NCI-H2029 treated with DMSO at 0.1 percent for 48 hours (cell line): ENCODE data around the gene FRMD3.

Experiments
- DNase-seq: peaks from one replicate; lab custom pipeline; 2025; lab: John Stamatoyannopoulos, UW

FRMD3 gene

DNA sequence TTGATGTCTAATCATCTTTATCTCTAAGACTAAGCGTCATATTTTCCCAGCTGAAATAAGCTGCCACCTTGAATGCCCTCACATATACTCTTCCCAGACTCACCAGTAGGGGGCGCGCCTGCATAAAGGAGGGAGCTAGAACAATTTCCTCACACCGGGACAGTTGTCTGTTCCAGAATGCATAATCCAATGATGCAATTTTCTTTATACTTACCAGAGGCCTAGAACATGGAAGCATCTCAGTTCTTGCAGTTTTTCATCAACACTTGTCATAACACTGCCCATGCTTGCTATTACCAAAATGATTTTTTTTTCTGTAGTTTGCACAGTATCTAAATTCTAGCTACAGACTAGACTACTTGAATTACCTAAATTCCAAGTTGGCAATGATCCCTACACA is 203.9 kb downstream of the FRMD3 start:
- peak; percentile 72 for DNase-seq

DNA sequence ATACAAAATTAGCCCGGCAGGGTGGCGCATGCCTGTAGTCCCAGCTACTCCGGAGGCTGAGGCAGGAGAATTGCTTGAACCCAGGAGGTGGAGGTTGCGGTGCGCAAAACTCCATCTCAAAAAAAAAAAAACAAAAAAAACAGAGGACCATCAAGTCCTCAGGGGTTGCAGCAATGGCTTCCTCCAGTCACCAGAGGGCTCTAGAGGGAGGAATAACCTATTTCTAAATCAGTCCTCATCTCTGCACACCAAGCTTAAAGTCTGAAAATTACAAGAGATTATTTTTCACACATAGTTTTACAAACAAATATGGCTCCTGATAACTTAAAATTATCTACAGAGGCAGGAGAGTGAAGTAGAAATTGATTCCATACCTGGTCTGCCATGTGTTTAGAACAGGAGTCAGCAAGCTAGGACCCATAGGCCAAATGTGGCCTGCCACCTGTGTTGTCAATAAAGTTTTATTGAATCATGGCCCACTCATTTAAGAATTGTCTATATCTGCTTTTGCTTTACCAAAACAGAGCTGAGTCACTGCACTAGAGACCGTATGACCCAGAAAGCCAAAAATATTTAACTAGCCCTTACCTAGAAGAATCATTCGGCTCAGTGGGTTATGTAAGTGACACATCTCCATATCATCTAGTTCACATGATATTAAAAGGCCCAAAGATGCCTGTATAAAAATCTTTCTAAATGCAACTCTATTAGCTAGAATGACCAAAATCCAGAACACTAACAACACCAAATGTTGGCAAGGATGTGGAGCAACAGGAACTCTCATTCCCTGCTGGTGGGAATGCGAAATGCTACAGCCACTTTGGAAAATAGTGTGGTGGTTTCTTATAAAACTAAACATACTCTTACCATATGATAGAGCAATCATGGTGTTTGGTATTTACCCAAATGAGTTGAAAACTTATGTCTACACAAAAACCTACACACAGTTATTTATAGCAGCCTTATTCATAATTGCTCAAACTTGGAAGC is 207.7 kb downstream of the FRMD3 start:
- DNase-seq = no peak

DNA sequence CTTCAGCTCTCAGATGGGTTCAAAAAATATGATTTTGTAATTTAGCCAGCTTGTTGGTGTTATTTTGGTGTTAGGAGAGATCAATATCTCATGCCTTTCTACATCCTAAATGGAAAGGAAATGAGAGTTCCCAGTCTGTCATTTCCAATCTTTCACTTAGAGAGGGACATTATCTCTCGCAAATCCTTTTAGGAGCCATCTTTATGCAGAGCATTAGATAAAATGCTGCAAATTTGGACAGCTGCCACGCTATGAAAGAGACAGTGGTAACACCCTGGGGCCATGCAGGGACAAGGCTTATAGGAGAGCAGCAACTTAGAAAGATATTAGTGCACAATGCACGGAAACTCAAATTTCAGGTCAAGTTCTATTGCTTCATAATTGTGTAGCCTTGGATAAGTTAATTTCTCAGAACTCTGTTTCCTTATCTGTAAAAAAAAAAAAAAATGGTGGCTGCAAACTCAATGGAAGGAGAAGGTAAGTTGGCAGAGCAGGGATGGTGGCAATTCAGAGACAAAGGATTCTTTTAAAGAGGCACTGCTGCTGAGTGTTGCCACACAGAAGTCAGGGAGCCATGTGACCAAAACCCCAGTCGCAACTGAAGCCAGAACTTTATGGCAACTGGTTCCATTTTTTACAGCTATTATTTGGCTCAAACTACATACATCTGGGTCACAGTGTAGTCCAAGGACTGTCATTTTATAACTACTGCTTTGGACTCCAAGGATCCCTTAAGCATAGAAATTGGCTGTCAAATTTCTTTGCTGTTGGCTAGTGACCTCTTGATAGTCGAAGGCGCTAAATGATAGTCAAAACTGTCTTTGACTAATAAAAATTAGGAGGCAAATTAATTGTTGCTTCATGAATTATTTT is 210.2 kb downstream of the FRMD3 start:
- no peak for DNase-seq

DNA sequence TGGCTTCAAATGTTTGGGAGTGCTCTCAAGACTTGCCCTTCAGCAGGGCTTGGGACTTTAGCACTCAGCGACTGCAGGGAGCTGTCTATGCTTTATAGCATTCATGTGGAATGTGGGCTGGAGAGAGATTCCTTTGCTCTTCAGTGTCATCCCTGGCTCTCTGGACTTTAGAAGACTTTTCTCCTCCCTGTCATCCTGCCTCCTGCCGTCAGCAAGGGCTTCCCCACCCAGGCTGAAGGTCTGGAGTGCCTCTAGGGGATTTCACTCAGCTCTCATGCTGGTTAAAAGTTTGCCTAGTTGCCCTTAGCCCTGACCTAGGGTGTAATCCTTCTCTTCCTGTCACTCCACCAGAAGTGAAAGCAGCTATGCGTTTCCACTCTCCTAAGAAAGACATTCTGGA is 210.9 kb downstream of the FRMD3 start:
- DNase-seq = no peak

DNA sequence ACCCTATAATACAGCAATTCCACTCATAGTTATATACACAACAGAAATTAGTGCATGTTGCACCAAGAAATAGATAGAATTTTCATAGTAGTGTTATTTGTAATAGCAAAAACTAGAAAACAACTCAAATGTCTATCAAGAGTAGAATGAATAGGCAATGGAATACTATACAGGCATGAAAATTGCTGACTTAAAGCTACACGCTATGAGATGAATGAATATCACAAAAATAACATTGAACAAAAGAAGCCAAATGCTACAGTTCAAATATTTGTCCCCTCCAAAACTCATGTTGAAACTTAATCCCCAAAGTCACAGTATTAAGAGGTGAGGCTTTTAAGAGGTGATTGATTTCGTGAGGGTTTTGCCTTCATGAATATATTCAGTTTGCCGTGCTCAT is 215.1 kb downstream of the FRMD3 start:
- DNase-seq = no peak

DNA sequence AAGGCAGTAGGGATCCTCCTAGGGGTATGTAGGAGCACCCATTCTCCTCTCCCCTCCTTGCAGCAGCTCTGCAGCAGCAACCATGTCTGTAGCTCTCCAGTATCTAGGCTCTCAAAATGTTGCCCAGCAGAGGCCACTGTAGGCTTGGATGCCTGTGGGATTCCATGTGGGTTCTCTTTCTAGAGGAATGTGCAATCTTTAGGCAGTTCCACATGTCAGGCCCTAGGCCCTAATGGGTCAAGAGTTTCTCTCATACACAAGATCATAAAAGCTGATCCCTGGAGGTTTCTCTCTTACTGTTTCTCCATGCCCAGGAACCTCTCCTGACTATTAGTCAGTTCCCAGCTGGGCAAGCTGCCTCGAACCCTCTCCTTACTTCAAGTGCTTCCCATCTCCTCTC is 215.8 kb downstream of the FRMD3 start:
- DNase-seq = no peak

DNA sequence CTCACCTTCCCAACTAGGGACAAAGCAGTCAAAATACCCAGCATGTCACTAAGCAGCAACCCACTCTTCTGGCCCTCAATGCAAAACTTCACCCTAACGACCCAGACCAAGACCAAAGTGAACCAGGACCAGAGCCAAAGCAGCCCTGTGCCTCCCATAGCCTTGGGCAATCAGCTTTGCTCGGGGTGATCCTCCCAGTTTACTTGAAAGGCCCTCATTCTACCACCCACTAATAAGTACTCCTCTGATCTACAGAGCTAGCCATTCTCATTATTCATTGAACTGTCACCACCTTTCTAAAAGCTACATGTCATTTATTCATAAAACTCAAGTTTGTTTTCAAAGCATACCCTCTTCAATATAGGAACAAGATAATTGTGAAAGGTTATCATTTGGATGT is 221.0 kb downstream of the FRMD3 start:
- DNase-seq = no peak

DNA sequence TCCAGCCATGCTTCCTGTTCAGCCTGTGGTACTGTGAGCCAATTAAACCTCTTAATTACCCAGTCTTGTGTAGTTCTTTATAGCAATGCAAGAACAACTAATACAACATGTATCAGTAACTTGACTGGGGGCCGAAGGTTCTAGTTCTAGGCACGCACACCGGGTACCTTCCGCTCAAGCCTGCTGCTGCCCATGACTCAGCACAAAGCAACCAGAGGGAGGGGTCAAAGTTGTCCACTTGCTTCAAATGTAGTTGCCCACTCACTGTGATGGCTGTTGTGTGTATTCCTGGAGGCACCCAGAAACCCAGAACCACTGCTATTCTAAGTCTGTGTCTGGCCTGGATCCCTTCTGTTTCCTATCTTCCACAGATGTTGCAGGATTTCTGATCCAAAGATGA is 222.6 kb downstream of the FRMD3 start:
- DNase-seq = no peak

DNA sequence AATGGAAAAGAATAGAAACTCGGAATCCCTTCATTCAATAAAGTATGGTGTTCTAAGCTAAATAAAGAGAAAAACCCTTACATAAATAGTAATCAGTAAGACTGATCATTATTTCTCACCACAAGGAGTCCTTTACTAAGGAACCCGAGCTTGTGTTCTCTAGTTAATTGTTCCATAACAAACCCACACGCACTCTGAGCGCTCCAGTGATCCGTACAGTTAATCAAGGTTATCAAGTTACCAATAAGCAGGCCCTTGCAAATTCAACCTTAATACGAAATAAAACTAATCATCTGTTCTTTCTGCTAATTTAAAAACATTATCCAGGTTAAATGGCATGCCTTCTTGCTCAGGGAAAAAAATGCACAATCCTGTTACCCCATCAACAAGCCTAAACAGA is 224.4 kb downstream of the FRMD3 start:
- DNase-seq = peak; percentile 13

DNA sequence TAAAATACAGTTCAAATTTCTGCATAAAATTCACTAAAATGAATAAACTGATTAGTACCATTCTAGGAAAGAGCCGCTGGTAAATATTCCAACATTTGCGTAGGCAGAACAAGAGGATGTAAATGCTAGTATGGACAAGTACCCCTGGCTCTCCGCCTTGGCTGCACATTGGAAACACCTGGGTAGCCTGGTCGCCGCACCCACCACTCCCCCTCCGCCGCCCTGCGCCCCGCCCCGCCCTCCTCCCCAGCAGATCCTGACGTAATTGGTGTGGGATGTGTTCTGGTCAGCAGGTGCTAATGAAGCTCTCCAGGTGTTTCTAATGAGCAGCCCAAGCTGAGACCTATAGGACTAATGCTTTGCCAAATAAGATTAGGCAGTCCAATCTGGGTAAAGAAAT is 225.7 kb downstream of the FRMD3 start:
- peak; percentile 68 for DNase-seq

DNA sequence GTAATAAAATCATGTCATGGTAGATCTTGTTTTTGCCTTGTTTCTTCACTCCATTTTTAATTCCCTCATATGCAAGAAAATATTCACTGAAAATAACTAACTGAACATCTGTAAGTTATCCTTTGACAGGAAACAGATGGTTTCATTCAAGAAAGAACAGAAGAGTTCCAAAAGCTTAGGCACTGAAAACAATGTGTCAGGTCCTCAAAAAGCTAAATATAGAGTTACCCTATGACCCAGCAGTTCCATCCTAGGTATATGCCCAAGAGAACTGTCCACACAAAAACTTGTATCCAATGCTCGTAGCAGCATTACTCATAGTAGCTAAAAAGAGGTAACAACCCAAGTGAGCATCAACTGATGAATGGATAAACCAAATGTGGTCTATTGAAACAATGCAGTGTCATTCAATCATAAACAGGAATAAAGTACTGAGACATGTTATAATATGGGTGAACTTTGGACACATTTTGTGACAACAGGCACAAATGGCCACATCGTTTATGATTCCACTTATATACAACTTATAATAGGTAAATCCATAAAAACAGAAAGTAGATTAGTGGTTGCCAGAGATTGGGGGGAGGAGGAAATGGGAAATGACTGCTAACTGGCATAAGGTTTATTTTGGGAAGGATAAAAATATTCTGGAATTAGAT is 231.0 kb downstream of the FRMD3 start:
- no peak for DNase-seq

DNA sequence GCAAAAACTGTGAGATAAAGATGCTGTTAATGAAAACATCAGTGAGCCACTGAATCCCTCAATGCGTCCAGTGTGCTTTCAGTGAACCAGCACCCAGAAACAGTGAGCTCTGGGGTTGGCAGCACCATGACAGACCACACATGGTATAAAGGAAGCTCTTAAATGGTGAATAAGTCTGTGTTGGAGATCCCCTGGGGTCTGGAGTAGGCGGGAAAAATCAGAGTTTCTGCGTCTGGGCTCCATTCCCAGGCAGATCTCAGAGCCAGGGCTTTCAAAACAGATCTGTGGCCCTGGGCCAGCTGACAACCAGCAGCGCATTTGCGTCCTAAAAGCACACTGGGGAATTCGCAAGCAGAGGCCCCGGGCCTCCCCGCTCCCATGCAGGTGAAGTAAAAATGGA is 233.5 kb downstream of the FRMD3 start:
- peak; percentile 48 for DNase-seq

DNA sequence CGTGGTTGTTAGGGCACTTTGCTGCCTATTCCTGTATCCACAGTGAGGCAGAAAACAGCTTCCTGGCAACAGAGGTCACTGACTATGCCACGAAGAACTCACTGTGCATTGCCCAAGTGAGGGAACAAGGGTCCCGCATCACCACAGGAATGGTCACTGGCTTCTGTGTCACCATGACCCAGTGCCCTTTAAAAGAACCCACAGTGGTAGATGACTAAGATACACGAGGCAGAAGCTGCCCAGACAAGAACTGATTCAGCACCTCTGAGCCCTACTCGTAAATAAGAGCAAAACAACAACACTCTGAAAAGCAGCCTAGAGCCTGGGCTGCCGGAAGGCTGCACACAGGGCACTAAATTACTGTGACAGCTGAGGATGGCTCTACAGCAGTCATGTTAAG is 238.6 kb downstream of the FRMD3 start:
- no peak for DNase-seq

DNA sequence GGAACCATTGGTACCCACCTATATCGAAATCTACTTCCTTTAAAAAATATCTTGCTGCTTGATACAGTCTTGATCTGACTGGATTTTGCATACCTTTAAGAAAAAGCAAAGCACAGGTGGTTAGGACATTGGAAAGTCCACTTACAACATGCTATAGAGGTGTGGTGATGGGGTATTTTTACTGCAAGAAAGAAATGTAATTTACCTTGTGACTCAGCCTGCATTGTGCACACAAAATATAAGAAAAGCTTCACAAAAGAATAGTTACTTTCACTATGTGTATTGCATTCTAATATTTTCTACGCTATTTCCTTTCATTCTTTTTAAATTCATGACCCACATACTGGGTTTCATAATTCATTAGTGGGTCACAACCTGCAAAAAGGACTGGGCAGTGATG is 239.1 kb downstream of the FRMD3 start:
- no peak for DNase-seq

DNA sequence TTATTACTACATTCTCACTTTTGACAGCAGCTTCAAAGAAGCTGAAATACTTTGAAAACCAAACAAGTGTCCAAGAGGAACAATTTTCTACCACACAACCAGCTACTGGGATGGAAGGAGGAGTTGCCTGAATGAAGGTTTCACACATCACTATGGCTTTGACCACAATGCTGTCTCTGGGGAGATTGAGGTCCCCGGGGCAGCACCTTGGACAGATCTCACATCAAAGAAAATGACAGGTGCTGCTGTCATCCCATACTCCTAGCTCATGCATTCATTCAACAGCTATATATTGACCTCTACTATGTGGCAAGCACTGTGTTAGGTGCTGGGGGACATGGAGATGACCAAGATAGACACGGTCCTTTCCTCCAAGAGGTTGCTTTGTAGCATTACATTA is 242.1 kb downstream of the FRMD3 start:
- DNase-seq = no peak

DNA sequence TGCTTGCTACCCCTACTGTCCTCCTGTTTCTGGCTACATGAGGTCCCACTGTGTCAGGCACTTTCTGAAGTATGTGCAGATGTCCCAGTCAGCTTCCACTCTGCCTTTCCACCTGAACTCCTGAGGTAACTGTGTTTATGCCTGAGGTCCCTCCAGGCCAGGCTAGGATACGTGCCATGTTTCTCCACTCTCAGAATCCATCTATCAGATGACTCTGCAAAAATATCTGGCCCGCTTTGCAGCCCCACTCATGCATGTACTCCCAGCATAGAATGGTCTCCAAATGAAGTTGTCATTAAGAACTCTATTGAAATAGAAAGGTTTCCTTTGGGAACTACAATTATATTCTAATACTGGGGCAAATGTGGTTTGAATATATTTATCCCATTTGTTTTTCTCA is 243.4 kb downstream of the FRMD3 start:
- DNase-seq = no peak

DNA sequence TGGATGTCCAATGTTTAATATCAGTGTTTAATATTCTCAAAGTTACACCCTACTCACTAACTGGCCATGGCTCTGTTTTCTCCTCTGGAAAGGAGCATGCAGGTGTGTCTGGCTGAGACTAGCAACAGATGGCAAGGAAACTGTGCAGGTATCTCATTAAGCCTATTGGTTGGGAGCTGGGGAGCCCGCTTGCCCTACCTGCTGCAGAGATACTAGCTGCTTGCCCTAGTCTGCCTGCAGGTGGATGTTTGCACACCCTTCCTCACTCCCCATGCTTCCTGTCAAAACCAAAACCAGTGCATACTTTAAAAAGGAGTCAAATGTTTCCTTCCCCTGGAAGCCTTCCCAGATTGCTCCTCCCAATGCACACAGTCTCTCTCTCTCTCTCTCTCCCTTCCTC is 247.0 kb downstream of the FRMD3 start:
- DNase-seq = peak; percentile 16

DNA sequence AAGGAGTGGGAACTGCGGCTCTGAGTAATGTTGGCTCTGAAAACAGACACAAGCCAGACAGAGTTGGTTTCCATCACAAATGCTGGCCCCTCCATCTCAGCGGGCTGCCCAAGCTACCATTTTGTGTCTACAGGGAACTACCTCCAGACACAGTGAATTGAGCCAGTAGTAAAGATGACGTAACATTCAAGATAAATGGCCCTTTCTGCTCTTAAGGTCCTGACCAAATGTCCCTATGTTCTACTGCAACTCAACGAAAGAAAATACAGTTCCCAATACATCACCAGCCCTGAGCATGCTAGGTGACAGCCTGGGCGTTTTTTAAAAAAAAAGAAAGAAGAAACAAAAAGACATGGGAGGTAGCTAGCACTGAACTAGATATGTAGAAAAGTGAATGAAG is 247.5 kb downstream of the FRMD3 start:
- no peak for DNase-seq

DNA sequence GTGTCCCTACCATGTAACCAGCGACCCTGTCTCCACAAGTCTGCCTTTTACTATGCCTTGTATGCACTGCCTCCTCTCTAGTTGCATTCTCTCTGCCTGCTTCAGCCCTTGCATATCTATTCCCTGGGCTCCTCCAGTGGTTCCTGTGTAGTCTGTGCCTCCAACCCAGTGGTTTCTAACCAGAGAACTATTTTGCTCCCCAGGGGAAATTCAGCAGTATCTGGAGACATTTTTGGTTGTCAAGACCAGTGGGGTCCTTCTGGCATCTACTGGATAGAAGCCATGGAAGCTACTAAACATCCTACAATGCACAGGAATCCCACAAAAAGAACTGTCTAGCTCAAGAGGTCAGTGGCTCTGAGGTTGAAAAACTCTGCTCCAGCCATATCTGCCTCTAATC is 251.2 kb downstream of the FRMD3 start:
- DNase-seq = no peak

DNA sequence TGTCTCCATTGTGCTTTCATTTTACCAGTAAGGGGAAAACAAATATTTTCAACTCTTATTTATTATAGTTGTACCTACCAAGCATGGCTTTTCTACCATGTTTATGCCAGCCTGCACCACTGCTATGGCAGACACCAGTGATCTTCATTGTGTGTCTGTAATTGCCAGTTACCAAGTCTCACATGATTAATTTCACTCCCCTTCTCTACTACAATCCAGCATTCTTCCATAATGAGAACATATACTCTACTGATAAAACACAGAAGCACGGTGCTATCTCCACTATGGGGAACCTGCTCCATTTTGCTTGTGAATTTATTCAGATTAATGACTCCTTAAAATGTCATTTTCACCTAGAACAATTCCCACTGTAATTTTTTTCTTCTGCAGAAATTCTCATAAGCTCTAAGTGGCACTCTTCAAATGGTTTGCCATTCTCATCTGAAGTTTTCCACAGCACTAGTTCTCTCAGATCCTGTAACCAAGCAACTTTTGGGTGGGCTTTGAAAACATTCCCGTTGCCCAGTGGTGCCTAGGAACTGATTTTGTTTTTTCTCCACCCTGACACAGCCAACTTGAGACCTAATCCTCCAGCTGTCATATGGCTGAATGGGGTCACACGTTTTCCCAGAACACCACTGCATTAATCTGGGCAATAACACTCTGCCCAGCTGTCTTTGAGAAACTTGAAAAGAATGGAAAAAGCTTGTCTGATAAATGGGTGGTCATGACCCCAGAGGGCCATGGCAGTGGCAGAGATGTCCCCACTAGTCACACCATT is 252.6 kb downstream of the FRMD3 start:
- DNase-seq = no peak

DNA sequence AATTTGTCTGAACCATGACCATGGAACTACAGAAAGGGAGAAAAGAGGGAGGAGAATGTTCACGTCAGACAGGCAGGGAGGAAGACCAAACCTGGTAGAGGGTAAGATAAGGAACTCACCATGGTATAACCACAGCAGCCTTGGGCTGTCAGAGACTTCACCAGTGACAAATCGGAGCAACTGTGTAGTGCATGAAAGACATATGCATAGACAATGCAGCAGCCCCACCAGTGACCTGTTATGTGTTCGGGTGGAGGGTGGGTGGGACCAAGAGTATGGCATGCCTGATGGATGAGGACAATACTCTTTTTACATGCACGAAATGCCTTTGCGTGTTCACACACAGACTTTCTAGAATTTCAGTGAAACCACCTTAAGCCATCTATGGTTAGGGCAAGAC is 253.5 kb downstream of the FRMD3 start:
- no peak for DNase-seq

DNA sequence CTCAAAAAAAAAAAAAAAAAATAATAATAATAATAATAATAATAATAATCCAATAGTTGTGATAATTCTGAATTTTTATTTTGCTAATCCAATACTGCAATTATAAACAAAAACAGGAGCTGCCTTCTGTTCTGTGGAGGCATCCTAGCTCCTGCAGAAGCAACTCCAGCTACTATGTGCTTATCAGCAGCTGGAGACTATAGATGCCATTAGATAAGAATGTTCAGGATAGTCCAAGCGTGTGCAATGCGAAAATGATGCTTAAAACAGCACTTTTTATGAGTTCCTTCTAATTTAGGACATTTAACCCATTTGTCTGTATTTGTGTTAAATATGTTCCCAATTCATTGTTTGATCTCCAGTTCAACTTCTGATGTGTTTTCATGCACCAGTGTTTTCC is 254.7 kb downstream of the FRMD3 start:
- DNase-seq = no peak
